NB4 (cell line): ENCODE measurements around the gene ADGRG1.

Experiments
- CTCF ChIP-seq: IDR thresholded peaks from one replicate; pipeline ENCODE4 v1.5.1; 2012; ENCODE audit warnings: low read depth, low read length
- MYC ChIP-seq: IDR thresholded peaks from 2 replicates; pipeline ENCODE4 v1.6.1; 2011; ENCODE audit warnings: low read depth, low read length

GRCh38 chr16:57585051-57585687, 43.3 kb upstream of the ADGRG1 start:
- no peak for TF ChIP-seq CTCF
- TF ChIP-seq MYC: no peak
